Forelimb muscle (tissue), 1 donor: ENCODE results near the gene SLC25A2. TPM values are rescaled to one million over a fixed set of nuclear protein-coding genes. Genes with fewer than 3 reads are reported as not detected.
"Not testable (repeated sequence)": the region's sequence is repeated elsewhere in the genome, so short reads cannot be mapped to it uniquely, and the experiment has no call there.

Experiments
- DNase-seq: peaks from one replicate; pipeline ENCODE4 v3.0.0-alpha.2; 2013; ENCODE audit warnings: low read depth
- polyA plus RNA-seq: library from polyadenylated mRNA; unstranded; fragments of 120-200 nt; gene quantifications from one replicate; pipeline ENCODE4 v1.2.1, GENCODE V29; 2013; ENCODE audit not compliant: insufficient read length

Gene SLC25A2
- 0.10 TPM for polyA plus RNA-seq

GRCh38 chr5:141303756-141304155 lies at the start of gene SLC25A2:
SLC25A2 (minus strand) TSS chr5:141304049; CDS start chr5:141303865, 184 bp downstream.
- DNase-seq = no peak

GRCh38 chr5:141351591-141351990 lies 47.7 kb upstream of the SLC25A2 start:
- no peak for DNase-seq

GRCh38 chr5:141349917-141350619 lies 46.2 kb upstream of the SLC25A2 start, which contains the start of gene PCDHGB1:
PCDHGB1 (plus strand) TSS chr5:141350099; CDS start chr5:141350261, 162 bp downstream.
- no peak for DNase-seq

DNA sequence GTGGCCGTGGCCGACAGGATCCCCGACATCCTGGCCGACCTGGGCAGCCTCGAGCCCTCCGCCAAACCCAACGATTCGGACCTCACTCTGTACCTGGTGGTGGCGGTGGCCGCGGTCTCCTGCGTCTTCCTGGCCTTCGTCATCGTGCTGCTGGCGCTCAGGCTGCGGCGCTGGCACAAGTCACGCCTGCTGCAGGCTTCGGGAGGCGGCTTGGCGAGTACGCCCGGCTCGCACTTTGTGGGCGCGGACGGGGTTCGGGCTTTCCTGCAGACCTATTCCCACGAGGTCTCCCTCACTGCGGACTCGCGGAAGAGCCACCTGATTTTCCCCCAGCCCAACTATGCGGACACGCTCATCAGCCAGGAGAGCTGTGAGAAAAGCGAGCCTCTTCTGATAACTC lies 42.2 kb upstream of the SLC25A2 start:
- DNase-seq = not testable (repeated sequence)

DNA sequence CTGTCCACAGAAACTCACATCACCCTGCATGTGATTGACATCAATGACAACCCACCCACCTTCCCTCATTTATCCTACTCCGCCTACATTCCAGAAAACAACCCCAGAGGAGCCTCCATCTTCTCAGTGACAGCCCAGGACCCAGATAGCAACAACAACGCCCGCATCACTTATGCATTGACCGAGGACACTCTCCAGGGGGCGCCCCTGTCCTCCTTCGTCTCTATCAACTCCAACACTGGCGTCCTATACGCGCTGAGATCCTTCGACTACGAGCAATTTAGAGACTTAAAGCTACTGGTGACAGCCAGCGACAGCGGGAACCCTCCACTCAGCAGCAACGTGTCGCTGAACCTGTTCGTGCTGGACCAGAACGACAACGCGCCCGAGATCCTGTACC lies 41.5 kb upstream of the SLC25A2 start:
- no peak for DNase-seq

- DNase-seq = no peak
Measured at GRCh38 chr5:141343953-141344463, 40.2 kb upstream of the SLC25A2 start.

GRCh38 chr5:141343242-141343952 lies 39.5 kb upstream of the SLC25A2 start, which contains the start of gene PCDHGA3:
PCDHGA3 (plus strand) TSS chr5:141343829; CDS start chr5:141344034, 205 bp downstream.
- no peak for DNase-seq

GRCh38 chr5:141342773-141343172 lies 38.9 kb upstream of the SLC25A2 start:
- no peak for DNase-seq

DNA sequence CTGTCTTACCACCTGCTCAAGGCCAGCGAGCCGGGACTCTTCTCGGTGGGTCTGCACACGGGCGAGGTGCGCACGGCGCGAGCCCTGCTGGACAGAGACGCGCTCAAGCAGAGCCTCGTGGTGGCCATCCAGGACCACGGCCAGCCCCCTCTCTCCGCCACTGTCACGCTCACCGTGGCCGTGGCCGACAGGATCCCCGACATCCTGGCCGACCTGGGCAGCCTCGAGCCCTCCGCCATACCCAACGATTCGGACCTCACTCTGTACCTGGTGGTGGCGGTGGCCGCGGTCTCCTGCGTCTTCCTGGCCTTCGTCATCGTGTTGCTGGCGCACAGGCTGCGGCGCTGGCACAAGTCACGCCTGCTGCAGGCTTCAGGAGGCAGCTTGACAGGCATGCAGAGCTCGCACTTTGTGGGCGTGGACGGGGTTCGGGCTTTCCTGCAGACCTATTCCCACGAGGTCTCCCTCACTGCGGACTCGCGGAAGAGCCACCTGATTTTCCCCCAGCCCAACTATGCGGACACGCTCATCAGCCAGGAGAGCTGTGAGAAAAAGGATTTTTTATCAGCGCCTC lies 37.0 kb upstream of the SLC25A2 start:
- DNase-seq = not testable (repeated sequence)

DNA sequence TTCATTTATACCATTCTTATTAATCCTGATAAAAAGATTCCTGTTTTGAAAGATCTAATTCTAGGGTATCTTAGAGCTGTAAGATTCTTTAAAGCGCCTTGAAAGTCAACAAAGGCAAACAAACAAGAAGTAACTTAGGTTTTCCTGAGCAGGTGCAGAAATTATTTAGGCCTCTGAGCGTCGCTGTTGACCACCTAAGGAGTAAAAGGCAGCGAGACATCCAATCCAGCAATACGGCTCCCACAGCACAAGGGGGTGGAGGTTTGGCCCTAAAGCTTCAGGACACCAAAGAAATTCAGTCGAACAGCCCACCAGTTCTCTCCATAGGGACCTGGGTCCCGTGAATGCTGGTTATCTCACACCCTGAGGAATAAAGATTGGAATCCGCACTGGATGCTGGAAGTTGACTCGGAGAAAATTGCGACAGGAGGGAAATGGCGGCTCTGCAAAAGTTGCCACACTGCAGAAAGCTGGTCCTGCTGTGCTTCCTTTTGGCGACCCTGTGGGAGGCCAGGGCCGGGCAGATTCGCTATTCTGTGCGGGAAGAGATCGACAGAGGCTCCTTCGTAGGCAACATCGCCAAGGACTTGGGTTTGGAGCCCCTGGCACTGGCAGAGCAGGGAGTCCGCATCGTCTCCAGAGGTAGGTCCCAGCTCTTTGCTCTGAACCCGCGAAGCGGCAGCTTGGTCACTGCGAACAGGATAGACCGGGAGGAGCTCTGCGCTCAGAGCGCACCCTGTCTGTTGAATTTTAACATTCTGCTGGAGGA lies 34.9 kb upstream of the SLC25A2 start, which contains the start of gene PCDHGA2:
PCDHGA2 (plus strand) TSS at position 223 of the 769 bp plus-strand sequence.
- DNase-seq = no peak

- not testable (repeated sequence) for DNase-seq
Measured at GRCh38 chr5:141332571-141332970, 28.7 kb upstream of the SLC25A2 start.

- DNase-seq = no peak
Measured at GRCh38 chr5:141330299-141331080, 26.6 kb upstream of the SLC25A2 start, which contains the start of gene PCDHGA1. PCDHGA1 (plus strand) TSS chr5:141330514.

DNA sequence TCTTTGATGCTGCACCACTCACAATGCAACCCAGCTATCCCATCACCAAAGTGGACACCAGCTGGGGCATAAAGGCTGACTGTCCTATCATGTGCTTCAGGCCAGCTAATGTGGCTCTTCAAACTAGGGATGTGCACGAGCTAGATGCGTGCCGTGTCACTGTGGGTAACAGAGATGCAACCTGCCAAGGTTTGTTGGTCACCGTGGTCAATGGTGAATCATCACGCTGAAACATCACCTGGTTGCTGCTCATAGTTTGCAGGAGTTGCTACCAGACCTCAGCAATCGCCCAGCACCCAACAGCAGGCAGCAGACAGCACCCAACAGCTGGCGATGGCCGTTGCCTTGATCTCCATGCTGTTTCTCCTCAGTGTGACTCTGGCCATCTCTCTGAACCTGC lies 24.4 kb upstream of the SLC25A2 start:
- no peak for DNase-seq

GRCh38 chr5:141326088-141326854 lies 22.4 kb upstream of the SLC25A2 start:
- DNase-seq = no peak

DNA sequence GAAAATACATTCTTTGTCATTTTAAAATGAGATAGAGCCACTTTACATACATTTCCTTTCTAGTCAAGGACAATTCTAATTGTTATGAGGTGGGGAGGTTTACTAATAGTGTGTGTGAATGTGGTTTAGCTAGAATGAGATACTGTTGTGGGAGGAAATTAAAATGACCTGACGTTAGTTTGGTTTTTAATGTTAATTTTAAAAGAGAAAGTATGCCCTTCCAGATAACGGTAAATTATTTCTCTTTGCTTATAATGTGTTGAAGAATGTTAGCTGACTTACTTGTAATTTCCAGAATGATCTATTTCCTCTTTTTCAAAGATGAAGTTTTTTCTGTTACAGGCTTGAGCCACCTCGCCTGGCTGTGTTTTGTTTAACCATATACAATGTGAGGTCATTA lies 18.4 kb upstream of the SLC25A2 start:
- DNase-seq = no peak

DNA sequence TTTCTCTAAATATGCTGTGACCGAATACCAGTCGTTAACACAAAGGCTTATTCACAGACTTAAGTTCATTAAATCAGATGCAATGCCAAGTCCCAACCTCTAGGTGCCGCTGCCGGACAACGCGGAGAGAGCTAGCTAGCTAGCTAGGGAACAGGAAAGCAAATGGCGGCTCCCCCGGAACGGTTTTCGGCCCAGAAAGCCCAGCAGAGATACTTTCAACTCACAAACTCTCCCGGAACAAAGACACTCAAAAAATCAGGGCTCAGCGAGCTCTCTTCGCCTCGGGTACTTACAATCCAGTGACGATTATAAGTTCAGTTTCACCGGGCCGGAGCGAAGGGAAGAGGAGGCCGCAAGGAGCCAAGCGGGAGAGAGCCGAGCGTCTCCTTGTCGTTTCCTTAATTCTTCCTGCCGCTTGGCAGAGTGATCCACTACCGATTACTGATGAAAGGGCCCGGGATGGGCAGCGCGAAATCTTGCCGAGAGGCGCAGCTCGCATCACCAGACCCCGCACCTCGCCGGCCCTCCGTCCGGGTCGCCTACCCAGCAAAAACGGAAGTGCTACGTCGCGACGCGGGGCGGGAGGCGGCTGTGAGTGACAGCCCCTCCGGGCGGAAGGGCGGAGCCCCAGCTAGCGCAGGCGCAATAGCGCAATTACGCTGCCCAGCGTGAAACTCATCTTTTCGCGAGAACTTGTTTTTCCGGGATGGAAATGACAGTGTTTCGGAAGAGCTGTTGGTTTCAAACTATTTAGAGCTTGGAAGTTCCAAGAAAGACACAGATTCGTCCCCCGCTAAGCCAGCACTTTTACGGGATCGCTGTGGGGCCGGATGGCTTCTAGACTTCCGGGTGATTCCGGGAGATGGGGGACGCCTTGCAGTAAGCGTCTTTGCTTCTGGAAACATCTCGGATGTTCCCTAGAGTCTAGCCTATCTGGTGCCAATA lies 16.6 kb upstream of the SLC25A2 start, which contains the start of gene TAF7:
TAF7 (minus strand) TSS at position 560 of the 945 bp plus-strand sequence. CDS start 740 bp downstream, outside the sequence.
- peak; percentile 84 for DNase-seq

DNA sequence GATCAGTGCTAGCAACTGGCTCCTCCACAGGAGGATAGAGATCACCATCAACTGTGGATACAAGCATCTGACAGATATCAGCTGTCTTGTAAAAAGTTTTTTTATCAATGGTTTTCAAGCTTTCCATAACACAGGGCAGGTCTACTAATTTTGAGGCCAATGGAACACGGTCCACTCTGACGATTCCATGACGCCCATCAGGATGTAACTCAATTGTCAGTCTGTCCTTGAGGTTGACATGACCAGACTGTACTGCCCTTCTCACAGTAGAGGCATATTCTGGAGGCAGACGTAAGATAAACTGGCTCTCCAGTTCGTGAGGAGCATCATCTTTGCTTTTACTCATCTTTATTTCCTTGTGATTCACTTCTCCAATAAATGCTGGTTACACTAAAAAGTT lies 15.8 kb upstream of the SLC25A2 start:
- no peak for DNase-seq

DNA sequence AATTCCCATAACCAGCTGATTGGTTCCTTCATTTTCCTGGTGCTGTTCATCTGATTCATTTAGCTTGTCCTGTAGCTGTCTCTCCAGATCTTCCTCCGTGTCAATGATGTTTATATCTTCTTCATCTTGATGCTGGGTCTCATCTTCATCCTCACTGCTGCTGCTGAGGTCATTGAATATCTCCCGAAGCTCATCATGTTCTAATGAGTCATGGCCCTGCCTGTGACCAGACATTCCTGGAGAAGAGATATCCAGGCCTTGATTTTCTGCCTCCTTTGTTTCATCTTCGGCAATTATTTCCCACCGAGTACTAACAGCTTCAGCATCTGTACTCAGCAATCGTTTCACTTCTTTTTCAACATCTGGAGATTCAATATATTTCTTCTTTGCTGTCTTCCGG lies 15.4 kb upstream of the SLC25A2 start:
- DNase-seq = no peak
